AG20443 (cell line): ENCODE measurements around the gene DAB2IP.

Experiments
- DNase-seq: peaks from one replicate; pipeline ENCODE4 v3.0.0; 2012; ENCODE audit warnings: low spot score, mixed read lengths

Gene DAB2IP

GRCh38 chr9:121703014-121703734 is 51.7 kb downstream of the DAB2IP start:
- no peak for DNase-seq

DNA sequence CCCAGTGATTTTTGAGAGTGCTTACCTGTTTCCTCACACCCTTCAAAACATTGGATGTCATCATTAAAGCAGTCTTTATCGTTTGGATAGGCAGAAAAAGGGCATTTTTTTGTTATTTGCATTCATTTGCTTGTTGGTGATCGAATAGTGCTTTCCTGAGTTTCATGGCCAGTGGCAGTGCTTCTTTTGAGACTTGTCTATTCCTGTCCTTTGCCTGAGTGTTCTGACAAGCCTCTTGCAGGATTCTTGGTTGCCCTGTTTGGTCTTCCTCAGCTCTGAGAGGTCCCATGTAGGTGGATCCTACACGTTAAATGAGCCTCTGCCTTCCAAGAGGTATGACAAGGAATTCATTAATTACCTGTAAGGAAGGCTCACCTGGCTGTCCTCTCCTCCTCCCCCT is 52.8 kb downstream of the DAB2IP start:
- no peak for DNase-seq

DNA sequence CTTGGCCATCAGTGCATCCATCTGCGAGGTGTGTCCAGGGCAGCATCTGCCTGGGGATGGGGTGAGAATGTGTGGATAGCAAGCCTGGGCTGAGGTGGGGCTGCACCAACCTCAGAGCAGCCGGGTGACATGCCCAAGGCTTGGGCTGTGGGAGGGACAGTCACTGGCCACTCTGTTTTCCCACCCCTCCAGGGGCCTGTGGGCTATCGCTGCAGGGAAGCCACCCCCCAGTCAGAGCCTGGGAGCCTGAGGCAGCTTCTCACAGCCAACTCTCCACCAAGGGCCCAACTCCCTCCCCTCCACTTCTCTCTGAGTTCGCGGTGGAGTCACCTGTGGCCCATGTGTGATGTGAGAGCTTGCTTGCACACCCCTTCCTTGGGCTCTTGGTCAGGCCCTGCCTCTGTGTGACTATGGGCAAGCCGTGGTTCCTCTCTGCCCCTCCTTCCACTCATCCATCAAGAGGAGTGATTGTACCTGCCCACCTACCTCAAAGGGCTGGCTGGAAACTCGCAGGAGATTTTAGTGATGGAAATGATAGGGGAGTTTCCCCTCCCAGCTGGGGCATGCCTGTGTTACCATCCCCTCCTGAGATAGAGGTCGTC is 54.8 kb downstream of the DAB2IP start:
- DNase-seq, result no peak

GRCh38 chr9:121707477-121708424 is 56.3 kb downstream of the DAB2IP start:
- no peak for DNase-seq

DNA sequence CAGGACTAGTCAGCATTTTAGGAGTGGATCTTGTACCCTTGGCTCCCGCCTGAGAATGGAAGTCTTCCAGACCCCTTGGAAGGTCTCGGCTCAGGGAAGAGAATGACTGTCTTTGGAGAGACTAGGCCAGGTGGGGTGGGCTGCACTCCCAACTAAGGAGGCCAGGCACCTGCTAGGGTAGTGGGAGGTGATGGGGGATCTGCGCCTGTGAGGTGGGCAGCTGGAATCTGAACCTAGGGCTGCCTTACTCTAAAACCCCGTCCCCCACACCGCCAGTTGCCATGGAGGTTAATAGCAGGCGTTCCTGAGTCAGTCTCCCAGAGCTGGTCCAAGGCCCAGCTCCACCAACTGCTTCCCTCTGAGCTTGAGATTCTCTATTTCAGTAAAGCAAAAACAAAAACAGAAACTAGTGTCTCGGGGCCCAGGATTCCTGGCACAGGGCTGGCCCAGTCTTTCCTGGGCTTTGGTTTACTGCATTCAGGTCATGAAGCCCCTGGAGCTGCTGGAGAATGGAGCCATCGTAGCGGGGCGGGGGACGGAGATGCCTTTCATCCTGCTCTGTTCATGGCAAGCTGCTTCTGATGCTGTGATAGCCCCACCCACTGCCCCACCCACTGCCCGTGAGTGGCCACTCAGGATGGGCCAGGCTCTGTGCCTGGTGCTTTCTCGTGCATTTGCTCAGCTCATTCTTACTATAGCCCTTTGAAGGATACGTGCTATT is 57.5 kb downstream of the DAB2IP start:
- peak; percentile 44 for DNase-seq

- no peak for DNase-seq
Observed at GRCh38 chr9:121709798-121710197, 58.4 kb downstream of the DAB2IP start.

GRCh38 chr9:121711281-121711680 is 59.8 kb downstream of the DAB2IP start:
- DNase-seq, result no peak

DNA sequence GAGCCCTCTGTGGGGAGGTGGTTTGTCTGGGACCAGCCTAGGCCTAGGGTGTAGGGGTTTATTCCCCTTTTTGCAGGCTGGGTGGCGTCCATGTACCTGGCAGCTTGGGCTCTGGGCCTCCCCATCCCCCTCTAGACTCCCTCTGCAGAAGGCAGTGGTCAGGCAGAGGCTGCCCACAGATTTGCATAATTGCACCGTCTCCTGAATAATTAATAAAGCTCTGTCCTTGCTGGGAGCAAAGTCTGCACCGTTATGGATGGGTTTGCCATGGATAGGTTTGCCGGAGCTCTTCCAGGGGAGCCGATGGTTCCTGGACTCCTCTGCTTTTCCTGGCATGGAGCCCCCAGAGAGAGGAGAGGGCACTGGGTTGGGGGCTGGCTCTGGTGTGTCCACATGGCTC is 60.4 kb downstream of the DAB2IP start:
- DNase-seq, result no peak

GRCh38 chr9:121713400-121714070 is 62.1 kb downstream of the DAB2IP start:
- no peak for DNase-seq

DNA sequence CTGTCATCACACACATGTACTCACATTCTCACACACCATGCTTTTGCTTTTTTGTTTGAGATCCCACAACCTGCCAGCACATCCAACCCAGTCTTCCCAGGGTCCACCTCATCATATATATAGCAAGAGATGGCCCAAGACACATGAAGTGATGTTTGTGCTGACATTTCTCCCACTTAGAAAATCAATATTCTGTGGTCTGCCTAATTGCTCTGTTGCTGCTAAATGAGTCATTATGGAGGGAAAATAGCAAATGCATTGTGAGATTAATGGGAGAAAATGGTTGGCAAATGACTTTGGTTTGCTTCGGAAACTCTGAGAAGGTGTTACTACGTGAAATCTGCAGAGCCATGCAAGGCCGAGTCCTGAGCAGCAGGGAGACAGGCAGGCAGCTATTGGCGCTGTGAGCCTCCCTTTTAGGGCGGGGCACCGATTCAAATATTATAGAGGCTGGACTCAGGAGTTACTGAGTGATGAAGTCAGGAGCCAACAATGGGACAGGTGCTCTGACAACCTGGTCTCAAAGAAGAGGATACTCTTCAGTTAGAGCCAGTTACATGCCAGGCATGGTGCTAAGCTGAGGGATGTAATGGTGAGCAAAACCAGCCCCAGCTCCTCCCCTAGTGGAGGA is 62.8 kb downstream of the DAB2IP start:
- DNase-seq, result no peak

DNA sequence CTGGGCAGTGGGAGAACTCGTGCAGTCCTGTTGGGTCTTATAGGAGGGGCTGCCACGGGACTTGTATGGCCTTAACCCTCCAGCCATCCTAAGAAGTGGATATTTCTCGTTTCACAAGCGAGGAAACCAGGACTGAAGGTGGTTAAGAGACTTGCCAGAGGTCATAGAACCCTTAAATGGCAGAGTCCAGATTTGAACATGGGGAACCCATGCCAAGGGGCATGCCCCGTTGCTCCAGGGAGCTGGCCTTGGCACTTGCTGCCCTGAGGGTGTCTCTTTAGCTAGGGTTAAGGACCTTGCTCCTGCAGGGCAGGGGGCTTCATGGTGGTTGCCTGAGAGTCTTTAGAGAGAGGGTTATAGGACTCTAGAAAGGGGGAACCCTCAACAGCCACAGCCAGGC is 63.4 kb downstream of the DAB2IP start:
- DNase-seq, result no peak

DNA sequence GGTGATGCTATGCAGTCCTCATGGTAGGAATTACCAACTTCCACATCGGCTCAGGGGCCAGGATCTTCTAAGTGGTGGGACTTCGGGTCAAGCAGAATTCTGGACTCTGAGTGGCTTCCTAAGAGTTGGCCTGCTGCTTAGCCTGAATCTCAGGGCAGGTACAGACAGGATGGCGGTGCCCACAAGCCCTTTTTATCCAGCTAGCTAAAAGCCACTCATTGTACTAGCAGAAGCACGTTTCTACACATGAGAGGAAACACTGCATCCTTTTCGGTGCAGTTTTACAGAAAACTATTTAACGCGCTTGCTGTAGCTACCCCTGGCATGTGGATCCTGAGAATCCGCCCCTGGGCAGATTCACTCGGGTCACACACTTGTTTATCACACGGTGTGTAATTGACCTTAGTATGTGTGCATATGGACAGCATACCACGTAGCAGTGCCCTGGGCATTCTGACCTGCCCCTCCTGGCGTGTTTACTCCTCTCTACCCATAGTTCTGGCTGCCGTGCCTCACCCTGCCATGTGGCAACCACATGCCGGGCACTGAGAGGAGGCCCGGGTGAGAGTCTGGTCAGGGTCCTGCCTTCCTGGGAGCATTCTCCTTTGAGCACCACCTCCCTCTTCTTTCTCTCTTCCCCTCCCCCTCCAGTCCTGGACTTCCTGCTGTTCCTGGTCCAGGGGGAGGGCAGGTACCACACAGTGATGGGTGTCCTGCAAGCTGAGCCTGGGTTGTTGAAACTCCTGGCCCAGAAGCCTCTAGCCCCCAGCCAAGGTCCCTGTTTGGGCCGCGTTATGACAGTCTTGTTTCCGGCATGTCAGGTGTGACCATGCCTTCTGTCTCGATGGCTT is 65.9 kb downstream of the DAB2IP start:
- no peak for DNase-seq

DNA sequence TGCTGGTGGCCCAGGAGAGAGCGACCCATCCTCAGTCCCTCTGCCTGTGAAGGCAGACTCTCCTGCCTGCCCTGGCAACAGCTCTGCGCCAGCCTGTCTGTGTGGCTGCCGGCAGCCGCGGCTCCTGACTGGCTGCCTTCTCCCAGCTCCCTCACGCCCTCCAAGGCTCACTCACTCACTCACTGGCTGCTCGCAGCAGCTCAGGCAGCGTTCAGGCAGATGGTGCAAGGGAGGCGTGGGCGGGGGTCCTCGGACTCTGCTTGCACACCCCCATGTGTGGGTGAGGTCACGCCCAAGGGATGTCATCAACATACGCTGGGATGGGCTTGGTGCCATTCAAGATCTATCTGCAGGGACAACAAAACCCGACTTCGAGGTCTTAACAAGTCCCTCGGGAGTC is 66.7 kb downstream of the DAB2IP start:
- DNase-seq, result peak; percentile 86

DNA sequence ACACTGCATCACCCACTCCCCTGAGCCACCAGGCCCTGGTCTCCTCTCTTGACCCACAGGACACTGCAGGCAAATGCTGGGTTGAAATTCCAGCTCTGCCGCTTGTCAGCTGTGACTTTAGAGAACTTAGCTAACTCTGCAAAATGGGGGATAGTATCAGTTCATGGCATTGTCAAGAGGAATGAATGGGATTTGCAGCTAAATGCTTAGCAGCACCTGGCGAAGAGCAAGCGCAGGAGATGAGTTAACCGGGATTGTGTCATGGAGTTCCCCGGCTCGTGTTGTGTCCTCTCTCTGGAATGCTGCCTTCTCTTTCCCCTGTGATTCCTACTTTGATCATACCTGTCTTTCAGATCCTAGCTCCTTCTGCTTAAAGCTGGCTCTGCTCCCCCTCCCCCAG is 67.1 kb downstream of the DAB2IP start:
- no peak for DNase-seq

DNA sequence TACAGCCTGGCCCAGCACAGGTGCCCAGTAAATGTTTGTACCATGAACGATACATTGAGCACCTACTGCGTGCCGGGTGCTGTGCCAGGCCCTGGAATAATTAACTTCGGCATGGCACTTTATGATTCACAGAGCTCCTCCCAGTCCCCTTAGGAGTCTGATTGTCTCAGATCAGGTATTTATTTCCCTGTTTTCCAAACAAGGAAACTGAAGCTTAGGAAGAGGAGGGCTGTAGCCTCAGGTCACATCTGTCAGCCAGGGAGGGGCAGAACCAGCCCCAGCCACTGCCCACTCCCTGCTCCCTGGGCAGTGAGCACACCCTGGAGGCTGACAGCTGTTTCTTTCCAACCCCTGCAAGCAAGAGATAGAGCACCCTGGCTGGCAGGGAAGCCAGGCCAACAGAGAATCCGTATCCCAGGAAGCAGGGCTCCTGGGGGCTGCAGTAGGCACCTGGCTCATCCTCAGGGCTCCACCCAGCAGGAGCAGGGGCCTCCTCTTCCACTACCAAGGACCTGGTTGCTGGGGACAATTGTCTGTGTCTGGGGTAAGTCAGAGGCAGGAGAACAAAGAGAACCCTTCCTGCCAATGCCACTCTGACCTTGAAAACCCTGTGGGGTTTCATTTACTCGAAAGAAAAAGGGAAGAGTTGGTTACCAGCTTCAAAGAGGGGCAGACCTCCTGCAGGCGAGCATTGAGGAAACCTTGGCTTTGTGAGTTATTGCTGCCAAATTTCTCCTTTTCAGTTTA is 69.0 kb downstream of the DAB2IP start:
- DNase-seq, result no peak

- DNase-seq, result no peak
Observed at GRCh38 chr9:121721058-121721350, 69.6 kb downstream of the DAB2IP start.

GRCh38 chr9:121721770-121722169 is 70.3 kb downstream of the DAB2IP start:
- peak; percentile 74 for DNase-seq

- peak; percentile 93 for DNase-seq
Observed at GRCh38 chr9:121725008-121725775, 73.8 kb downstream of the DAB2IP start.
